ENCODE measurements around the gene ZNF618.

DNA sequence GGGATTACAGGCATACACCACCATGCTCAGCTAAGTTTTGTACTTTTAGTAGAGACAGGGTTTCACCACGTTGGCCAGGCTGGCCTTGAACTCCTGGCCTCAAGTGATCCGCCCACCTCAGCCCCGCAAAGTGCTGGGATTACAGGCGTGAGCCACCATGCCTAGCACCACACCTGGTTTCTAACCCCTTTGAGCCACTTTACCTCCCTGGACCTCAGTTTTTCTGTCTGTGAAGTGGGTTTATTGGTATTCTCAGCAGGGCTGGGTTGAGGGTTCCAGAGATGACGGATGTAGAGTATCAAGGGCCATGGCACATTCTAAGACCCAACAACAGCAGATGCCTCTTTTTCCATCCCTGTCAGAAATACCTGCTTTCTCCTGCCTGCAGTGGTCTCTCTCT, 163.4 kb downstream of the ZNF618 start:
- TF ChIP-seq, protein P1, sequence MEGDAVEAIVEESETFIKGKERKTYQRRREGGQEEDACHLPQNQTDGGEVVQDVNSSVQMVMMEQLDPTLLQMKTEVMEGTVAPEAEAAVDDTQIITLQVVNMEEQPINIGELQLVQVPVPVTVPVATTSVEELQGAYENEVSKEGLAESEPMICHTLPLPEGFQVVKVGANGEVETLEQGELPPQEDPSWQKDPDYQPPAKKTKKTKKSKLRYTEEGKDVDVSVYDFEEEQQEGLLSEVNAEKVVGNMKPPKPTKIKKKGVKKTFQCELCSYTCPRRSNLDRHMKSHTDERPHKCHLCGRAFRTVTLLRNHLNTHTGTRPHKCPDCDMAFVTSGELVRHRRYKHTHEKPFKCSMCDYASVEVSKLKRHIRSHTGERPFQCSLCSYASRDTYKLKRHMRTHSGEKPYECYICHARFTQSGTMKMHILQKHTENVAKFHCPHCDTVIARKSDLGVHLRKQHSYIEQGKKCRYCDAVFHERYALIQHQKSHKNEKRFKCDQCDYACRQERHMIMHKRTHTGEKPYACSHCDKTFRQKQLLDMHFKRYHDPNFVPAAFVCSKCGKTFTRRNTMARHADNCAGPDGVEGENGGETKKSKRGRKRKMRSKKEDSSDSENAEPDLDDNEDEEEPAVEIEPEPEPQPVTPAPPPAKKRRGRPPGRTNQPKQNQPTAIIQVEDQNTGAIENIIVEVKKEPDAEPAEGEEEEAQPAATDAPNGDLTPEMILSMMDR (IDR thresholded peaks at IDR 0.05), result no peak
- TF ChIP-seq POLR2A (IDR thresholded peaks at IDR 0.05) (no peak), POLR2AphosphoS5 (IDR thresholded peaks at IDR 0.05) (no peak)
